GM08714 (cell line): ENCODE measurements around the gene PRKAR1A.

ENCODE experiments used
- H3K4me3 ChIP-seq: fragments of 200-500 bp; sonication (Bioruptor generic); 2 replicates; pipeline ENCODE4 v1.5.1; 2014; ENCODE audit warnings: mild to moderate bottlenecking, low read length, inconsistent platforms
- ZNF274 ChIP-seq: IDR thresholded peaks from 2 replicates; pipeline ENCODE4 v1.6.1; 2012; ENCODE audit warnings: mild to moderate bottlenecking, low read depth, low read length

The PRKAR1A gene

GRCh38 chr17:68587026-68587425 lies 74.8 kb downstream of the PRKAR1A start:
- H3K4me3 ChIP-seq = no peak overlapping the region
- no peak for TF ChIP-seq ZNF274

GRCh38 chr17:68587847-68588246 lies 75.6 kb downstream of the PRKAR1A start:
- H3K4me3 ChIP-seq = no peak overlapping the region
- no peak for TF ChIP-seq ZNF274

GRCh38 chr17:68588362-68588761 lies 76.1 kb downstream of the PRKAR1A start:
- no peak overlapping the region for H3K4me3 ChIP-seq
- TF ChIP-seq ZNF274 = no peak

GRCh38 chr17:68589086-68589485 lies 76.9 kb downstream of the PRKAR1A start:
- H3K4me3 ChIP-seq = no peak overlapping the region
- TF ChIP-seq ZNF274 = no peak

- no peak for TF ChIP-seq ZNF274
Measured at GRCh38 chr17:68591583-68591982, 79.4 kb downstream of the PRKAR1A start.

GRCh38 chr17:68592009-68592408 lies 79.8 kb downstream of the PRKAR1A start:
- no peak for TF ChIP-seq ZNF274
- no peak overlapping the region for H3K4me3 ChIP-seq

More at GRCh38 chr17:68591583-68591982, 79.4 kb downstream of the PRKAR1A start:
- no peak overlapping the region for H3K4me3 ChIP-seq

- no peak for TF ChIP-seq ZNF274
- H3K4me3 ChIP-seq = no peak overlapping the region
Measured at GRCh38 chr17:68592682-68593641, 80.7 kb downstream of the PRKAR1A start.

GRCh38 chr17:68594552-68594951 lies 82.3 kb downstream of the PRKAR1A start:
- H3K4me3 ChIP-seq = no peak overlapping the region
- TF ChIP-seq ZNF274 = no peak

- TF ChIP-seq ZNF274 = no peak
- no peak overlapping the region for H3K4me3 ChIP-seq
Measured at GRCh38 chr17:68595496-68595895, 83.3 kb downstream of the PRKAR1A start.

- no peak for TF ChIP-seq ZNF274
- no peak overlapping the region for H3K4me3 ChIP-seq
Measured at GRCh38 chr17:68595986-68596385, 83.8 kb downstream of the PRKAR1A start.

- no peak for TF ChIP-seq ZNF274
- no peak overlapping the region for H3K4me3 ChIP-seq
Measured at GRCh38 chr17:68596411-68596945, 84.2 kb downstream of the PRKAR1A start.

- TF ChIP-seq ZNF274 = no peak
- H3K4me3 ChIP-seq = no peak overlapping the region
Measured at GRCh38 chr17:68598074-68598473, 85.8 kb downstream of the PRKAR1A start.

- no peak overlapping the region for H3K4me3 ChIP-seq
- TF ChIP-seq ZNF274 = no peak
Measured at GRCh38 chr17:68598545-68598961, 86.3 kb downstream of the PRKAR1A start.

GRCh38 chr17:68599091-68599490 lies 86.9 kb downstream of the PRKAR1A start:
- H3K4me3 ChIP-seq = no peak overlapping the region
- no peak for TF ChIP-seq ZNF274

GRCh38 chr17:68599552-68600066 lies 87.4 kb downstream of the PRKAR1A start:
- no peak for TF ChIP-seq ZNF274
- H3K4me3 ChIP-seq = no peak overlapping the region
